ENCODE measurements around the gene CUL7. TPM values are rescaled to one million over a fixed set of nuclear protein-coding genes. Genes with fewer than 3 reads are reported as not detected.
"Not testable (repeated sequence)": the region's sequence is repeated elsewhere in the genome, so short reads cannot be mapped to it uniquely, and the experiment has no call there.

CUL7 gene
- total and polyA plus RNA-seq, 8 donors: 22.0 to 54.3 (median 42.7) TPM

- TF ChIP-seq CTCF (IDR thresholded peaks at IDR 0.05): no peak
- Histone ChIP-seq H3K27me3 (no peaks in the 10 kb centered on the region), H3K27ac (no peak overlapping the region), H3K9me3 (no peaks in the 10 kb centered on the region), H3K4me3 (no peak overlapping the region), H3K36me3 (peaks cover 0 to 77% of the 10 kb centered on the region in 2 donors), H3K4me1 (peaks cover 8 to 12% of the 10 kb centered on the region in 2 donors)
- ATAC-seq (no peak), DNase-seq (no peak)
- intact Hi-C loops (cut with DNase I): no loop called here
Observed at GRCh38 chr6:43047998-43048397, 5.7 kb downstream of the CUL7 start.

- H3K36me3 ChIP-seq: peaks cover 0 to 91% of the 10 kb centered on the region in 2 donors
- intact Hi-C loops (cut with DNase I): no loop called here
- DNase-seq (no peak), ATAC-seq (no peak)
- TF ChIP-seq CTCF (IDR thresholded peaks at IDR 0.05): no peak
- no peaks in the 10 kb centered on the region for H3K9me3 ChIP-seq
- H3K27me3 ChIP-seq: no peaks in the 10 kb centered on the region
- no peaks in the 10 kb centered on the region for H3K4me1 ChIP-seq
- no peak overlapping the region for H3K4me3 ChIP-seq
- H3K27ac ChIP-seq: no peak overlapping the region
Observed at GRCh38 chr6:43045371-43045930, 8.2 kb downstream of the CUL7 start.

GRCh38 chr6:43043310-43043709, 10.3 kb downstream of the CUL7 start:
- H3K4me3 ChIP-seq: no peak overlapping the region
- H3K4me1 ChIP-seq: no peaks in the 10 kb centered on the region
- DNase-seq (no peak), ATAC-seq (no peak)
- TF ChIP-seq CTCF (IDR thresholded peaks at IDR 0.05): no peak
- H3K36me3 ChIP-seq: peaks cover 0 to 94% of the 10 kb centered on the region in 2 donors
- H3K27ac ChIP-seq: no peak overlapping the region
- H3K9me3 ChIP-seq: no peaks in the 10 kb centered on the region
- intact Hi-C loops (cut with DNase I): no loop called here
- no peaks in the 10 kb centered on the region for H3K27me3 ChIP-seq

- H3K4me3 ChIP-seq; DNase-seq; intact Hi-C loops (cut with DNase I); H3K27me3 ChIP-seq; H3K27ac ChIP-seq; ATAC-seq; H3K4me1 ChIP-seq; H3K9me3 ChIP-seq: not testable (repeated sequence)
- peaks cover 0 to 94% of the 10 kb centered on the region in 2 donors for H3K36me3 ChIP-seq
Observed at GRCh38 chr6:43041475-43041874, 12.2 kb downstream of the CUL7 start.

- ATAC-seq: no peak
- no peak for DNase-seq
- no peak overlapping the region for H3K4me3 ChIP-seq
- intact Hi-C loops (cut with DNase I): no loop called here
- H3K36me3 ChIP-seq: peaks cover 0 to 94% of the 10 kb centered on the region in 2 donors
- no peaks in the 10 kb centered on the region for H3K27me3 ChIP-seq
- no peaks in the 10 kb centered on the region for H3K4me1 ChIP-seq
- TF ChIP-seq CTCF (IDR thresholded peaks at IDR 0.05): no peak
- H3K9me3 ChIP-seq: no peaks in the 10 kb centered on the region
- H3K27ac ChIP-seq: no peak overlapping the region
Observed at GRCh38 chr6:43040542-43041257, 13.0 kb downstream of the CUL7 start.
